ENCODE data around the gene FSTL4.

Gene FSTL4

GRCh38 chr5:133214153-133214820 is 398.1 kb downstream of the FSTL4 start:
- H3K9ac ChIP-seq (ENCODE audit: low read length) = no peak overlapping the region
- H3K9me2 ChIP-seq (ENCODE audit: low read depth, low read length) = no peaks in the 10 kb centered on the region
- no peak overlapping the region for H3K4me2 ChIP-seq (ENCODE audit: low read length)
- no peaks in the 10 kb centered on the region for H4K20me1 ChIP-seq (ENCODE audit: insufficient read depth, low read length)
- no peak overlapping the region for H3K27ac ChIP-seq (ENCODE audit: low read depth, low read length, poor library complexity, severe bottlenecking)
- no peaks in the 10 kb centered on the region for H3K4me1 ChIP-seq (ENCODE audit: insufficient read depth, low read length, severe bottlenecking)
- no peak overlapping the region for H3K4me3 ChIP-seq (ENCODE audit: low read depth, low read length, poor library complexity, severe bottlenecking)
- H3F3A ChIP-seq (ENCODE audit: insufficient read depth, low read length) = no peaks in the 10 kb centered on the region
- no peak overlapping the region for H2AFZ ChIP-seq (ENCODE audit: low read length)
- no peaks in the 10 kb centered on the region for H3K9me3 ChIP-seq (ENCODE audit: low read length)
- no peaks in the 10 kb centered on the region for H3K79me2 ChIP-seq (ENCODE audit: insufficient read depth, low read length)
- no peaks in the 10 kb centered on the region for H3K36me3 ChIP-seq (ENCODE audit: insufficient read depth, low read length)
- no peaks in the 10 kb centered on the region for H3K27me3 ChIP-seq (ENCODE audit: insufficient read depth, low read length)
- TF ChIP-seq EZH2 (IDR thresholded peaks at IDR 0.05; ENCODE audit: borderline replicate concordance, low read length) = no peak
- no peak for TF ChIP-seq CTCF (IDR thresholded peaks at IDR 0.05; ENCODE audit: low read length)

- H3K9me3 ChIP-seq (ENCODE audit: low read length) = no peaks in the 10 kb centered on the region
- no peaks in the 10 kb centered on the region for H3K27me3 ChIP-seq (ENCODE audit: insufficient read depth, low read length)
- H3K4me2 ChIP-seq (ENCODE audit: low read length) = no peak overlapping the region
- H3F3A ChIP-seq (ENCODE audit: insufficient read depth, low read length) = no peaks in the 10 kb centered on the region
- TF ChIP-seq CTCF (IDR thresholded peaks at IDR 0.05; ENCODE audit: low read length) = no peak
- TF ChIP-seq EZH2 (IDR thresholded peaks at IDR 0.05; ENCODE audit: borderline replicate concordance, low read length) = no peak
- H3K4me1 ChIP-seq (ENCODE audit: insufficient read depth, low read length, severe bottlenecking) = peaks cover 4% of the 10 kb centered on the region
- H3K4me3 ChIP-seq (ENCODE audit: low read depth, low read length, poor library complexity, severe bottlenecking) = no peak overlapping the region
- H3K27ac ChIP-seq (ENCODE audit: low read depth, low read length, poor library complexity, severe bottlenecking) = no peak overlapping the region
- H3K79me2 ChIP-seq (ENCODE audit: insufficient read depth, low read length) = no peaks in the 10 kb centered on the region
- no peaks in the 10 kb centered on the region for H3K36me3 ChIP-seq (ENCODE audit: insufficient read depth, low read length)
- H3K9me2 ChIP-seq (ENCODE audit: low read depth, low read length) = no peaks in the 10 kb centered on the region
- no peaks in the 10 kb centered on the region for H4K20me1 ChIP-seq (ENCODE audit: insufficient read depth, low read length)
- no peak overlapping the region for H2AFZ ChIP-seq (ENCODE audit: low read length)
- H3K9ac ChIP-seq (ENCODE audit: low read length) = no peak overlapping the region
Observed at GRCh38 chr5:133205649-133206048, 406.7 kb downstream of the FSTL4 start.

GRCh38 chr5:133205204-133205603 is 407.1 kb downstream of the FSTL4 start:
- Histone ChIP-seq H3K27ac (ENCODE audit: low read depth, low read length, poor library complexity, severe bottlenecking) (no peak overlapping the region), H4K20me1 (ENCODE audit: insufficient read depth, low read length) (no peaks in the 10 kb centered on the region), H3K9ac (ENCODE audit: low read length) (no peak overlapping the region), H3K4me3 (ENCODE audit: low read depth, low read length, poor library complexity, severe bottlenecking) (no peak overlapping the region), H3K36me3 (ENCODE audit: insufficient read depth, low read length) (no peaks in the 10 kb centered on the region), H3K79me2 (ENCODE audit: insufficient read depth, low read length) (no peaks in the 10 kb centered on the region), H3F3A (ENCODE audit: insufficient read depth, low read length) (no peaks in the 10 kb centered on the region), H3K27me3 (ENCODE audit: insufficient read depth, low read length) (no peaks in the 10 kb centered on the region), H3K4me2 (ENCODE audit: low read length) (no peak overlapping the region), H3K9me3 (ENCODE audit: low read length) (no peaks in the 10 kb centered on the region), H2AFZ (ENCODE audit: low read length) (no peak overlapping the region), H3K9me2 (ENCODE audit: low read depth, low read length) (no peaks in the 10 kb centered on the region), H3K4me1 (ENCODE audit: insufficient read depth, low read length, severe bottlenecking) (peaks cover 4% of the 10 kb centered on the region)
- no peak for TF ChIP-seq EZH2 (IDR thresholded peaks at IDR 0.05; ENCODE audit: borderline replicate concordance, low read length)
- no peak for TF ChIP-seq CTCF (IDR thresholded peaks at IDR 0.05; ENCODE audit: low read length)
